Measurements from ENCODE around the gene NEDD4L.

- TF ChIP-seq, protein P1, sequence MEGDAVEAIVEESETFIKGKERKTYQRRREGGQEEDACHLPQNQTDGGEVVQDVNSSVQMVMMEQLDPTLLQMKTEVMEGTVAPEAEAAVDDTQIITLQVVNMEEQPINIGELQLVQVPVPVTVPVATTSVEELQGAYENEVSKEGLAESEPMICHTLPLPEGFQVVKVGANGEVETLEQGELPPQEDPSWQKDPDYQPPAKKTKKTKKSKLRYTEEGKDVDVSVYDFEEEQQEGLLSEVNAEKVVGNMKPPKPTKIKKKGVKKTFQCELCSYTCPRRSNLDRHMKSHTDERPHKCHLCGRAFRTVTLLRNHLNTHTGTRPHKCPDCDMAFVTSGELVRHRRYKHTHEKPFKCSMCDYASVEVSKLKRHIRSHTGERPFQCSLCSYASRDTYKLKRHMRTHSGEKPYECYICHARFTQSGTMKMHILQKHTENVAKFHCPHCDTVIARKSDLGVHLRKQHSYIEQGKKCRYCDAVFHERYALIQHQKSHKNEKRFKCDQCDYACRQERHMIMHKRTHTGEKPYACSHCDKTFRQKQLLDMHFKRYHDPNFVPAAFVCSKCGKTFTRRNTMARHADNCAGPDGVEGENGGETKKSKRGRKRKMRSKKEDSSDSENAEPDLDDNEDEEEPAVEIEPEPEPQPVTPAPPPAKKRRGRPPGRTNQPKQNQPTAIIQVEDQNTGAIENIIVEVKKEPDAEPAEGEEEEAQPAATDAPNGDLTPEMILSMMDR (IDR thresholded peaks at IDR 0.05; ENCODE audit: insufficient read depth, low read length, poor library complexity, severe bottlenecking), result no peak
- TF ChIP-seq EZH2phosphoT487 (conservative IDR thresholded peaks at IDR 0.05; ENCODE audit: low read length), result no peak
Observed at GRCh38 chr18:58407649-58408407, 363.8 kb downstream of the NEDD4L start.
